GM12878 (cell line): ENCODE results near the gene EEF2K. TPM values are rescaled to one million over a fixed set of nuclear protein-coding genes. Genes with fewer than 3 reads are reported as not detected.
A peak's percentile ranks its signal among the peaks of the same experiment; 100 is the strongest.

Experiments used
- ATAC-seq: fragments of 200-7000 bp; cut with Tn5 transposase; 3 replicates; pipeline ENCODE4 v1.9.1; 2020; ENCODE audit warnings: mild to moderate bottlenecking, moderate library complexity
- BruUV-seq: library from RNA; stranded (reverse); fragments of 400-500 nt; replicated peaks from 2 replicates; lab custom pipeline; 2021; lab: Mats Ljungman, UMichigan
- CTCF ChIA-PET: fragments of 300-600 bp; sonication (Branson Sonifier 250); formaldehyde crosslinking; extraction: SDS; loops from one replicate; lab custom pipeline; 2021; ENCODE audit warnings: inconsistent platforms; lab: Yijun Ruan, JAX
- POLR2A ChIA-PET: fragments of 350-600 bp; formaldehyde crosslinking; extraction: SDS; loops from one replicate; lab custom pipeline; 2021; ENCODE audit warnings: inconsistent platforms; lab: Charles Lee
- RAD21 ChIA-PET: fragments of 300-600 bp; sonication (Branson Sonifier 250); formaldehyde crosslinking; loops from one replicate; lab custom pipeline; 2023; ENCODE audit warnings: antibody characterized with exemption; ENCODE audit not compliant: unreplicated experiment; lab: Charles Lee
- SMC1A ChIA-PET: fragments of 300-600 bp; sonication (Branson Sonifier 250); formaldehyde crosslinking; loops from one replicate; lab custom pipeline; 2023; ENCODE audit not compliant: unreplicated experiment, uncharacterized antibody; lab: Charles Lee
- DNase-seq: peaks from one replicate; pipeline ENCODE4 v3.0.0-alpha.2; 2011; ENCODE audit warnings: low read depth, low spot score
- FAIRE-seq: peaks from 3 replicates; lab custom pipeline; 2011; peaks lifted over from hg19 to GRCh38; lab: Jason Lieb, UNC
- H2AFZ ChIP-seq: 2 replicates; pipeline ENCODE4 v1.6.0; 2011; ENCODE audit warnings: low read depth, low read length, control low read depth; ENCODE audit not compliant: control insufficient read depth
- H3K27ac ChIP-seq: 2 replicates; pipeline ENCODE4 v1.5.1; 2011; ENCODE audit warnings: control low read depth; ENCODE audit not compliant: control insufficient read depth, insufficient read depth
- H3K27me3 ChIP-seq, 2 experiments: replicated peaks in 1 of 2; 2 replicates each; pipeline versions ENCODE4 v1.6.0 to v1.6.1; 2011; ENCODE audit warnings: low read length in 1 of 2; ENCODE audit not compliant: control insufficient read depth in 2 of 2, insufficient read depth in 2 of 2
- H3K36me3 ChIP-seq, 2 experiments: 2 replicates each; pipeline ENCODE4 v1.5.1; 2011; ENCODE audit warnings: low read length in 1 of 2; ENCODE audit not compliant: control insufficient read depth in 2 of 2, insufficient read depth in 2 of 2
- H3K4me1 ChIP-seq: 2 replicates; pipeline ENCODE4 v1.6.1; 2011; ENCODE audit warnings: mild to moderate bottlenecking, low read length, moderate library complexity, mixed read lengths; ENCODE audit not compliant: control insufficient read depth, insufficient read depth
- H3K4me2 ChIP-seq: 2 replicates; pipeline ENCODE4 v1.6.0; 2011; ENCODE audit warnings: control low read depth; ENCODE audit not compliant: control insufficient read depth, insufficient read depth
- H3K4me3 ChIP-seq: fragments of 200-600 bp; sonication (generic); 2 replicates; pipeline ENCODE4 v1.5.1; 2016
- H3K79me2 ChIP-seq: 2 replicates; pipeline ENCODE4 v1.6.0; 2011; ENCODE audit warnings: low read length; ENCODE audit not compliant: control insufficient read depth, insufficient read depth
- H3K9ac ChIP-seq: 2 replicates; pipeline ENCODE4 v1.8.0; 2011; ENCODE audit warnings: low read length, control low read depth, mixed read lengths; ENCODE audit not compliant: control insufficient read depth, insufficient read depth
- H3K9me3 ChIP-seq: replicated peaks from 3 replicates; pipeline ENCODE4 v1.5.1; 2011; ENCODE audit warnings: mild to moderate bottlenecking, low read length; ENCODE audit not compliant: control insufficient read depth, insufficient read depth
- H4K20me1 ChIP-seq: 2 replicates; pipeline ENCODE4 v1.6.0; 2011; ENCODE audit not compliant: control insufficient read depth, insufficient read depth
- DPF2 ChIP-seq: fragments of 450-650 bp; IDR thresholded peaks from 2 replicates; pipeline ENCODE4 v1.6.1; 2017; ENCODE audit warnings: mild to moderate bottlenecking
- EZH2 ChIP-seq: IDR thresholded peaks from 2 replicates; pipeline ENCODE4 v1.6.1; 2012; ENCODE audit warnings: low read depth, mild to moderate bottlenecking, control low read depth, inconsistent platforms, low read length, borderline replicate concordance; ENCODE audit not compliant: control insufficient read depth
- KAT2A ChIP-seq: conservative IDR thresholded peaks from 2 replicates; pipeline ENCODE4 v1.6.1; 2011; ENCODE audit warnings: low read depth, low read length; ENCODE audit not compliant: control insufficient read depth
- MXI1 ChIP-seq: fragments of 150-350 bp; IDR thresholded peaks from 2 replicates; pipeline ENCODE4 v1.6.1; 2011; ENCODE audit warnings: low read depth, mild to moderate bottlenecking, inconsistent platforms, low read length, improper control_type of control experiment
- NFXL1 ChIP-seq: fragments of 450-650 bp; IDR thresholded peaks from 2 replicates; pipeline ENCODE4 v1.6.1; 2017; ENCODE audit warnings: antibody characterized with exemption, mild to moderate bottlenecking, borderline replicate concordance
- NFYA ChIP-seq: IDR thresholded peaks from 2 replicates; pipeline ENCODE4 v1.6.1; 2011; ENCODE audit warnings: low read depth, mild to moderate bottlenecking, low read length, improper control_type of control experiment, borderline replicate concordance
- NFYB ChIP-seq: IDR thresholded peaks from 2 replicates; pipeline ENCODE4 v1.6.1; 2011; ENCODE audit warnings: low read depth, mild to moderate bottlenecking, low read length, improper control_type of control experiment, moderate library complexity; ENCODE audit not compliant: insufficient read depth
- NR2C2 ChIP-seq: IDR thresholded peaks from 2 replicates; pipeline ENCODE4 v1.6.1; 2011; ENCODE audit warnings: borderline replicate concordance, low read depth; ENCODE audit not compliant: control insufficient read depth, insufficient read length
- PBX3 ChIP-seq: IDR thresholded peaks from 2 replicates; pipeline ENCODE4 v1.6.1; 2011; ENCODE audit warnings: mild to moderate bottlenecking, low read depth, low read length, moderate library complexity; ENCODE audit not compliant: insufficient replicate concordance
- RUNX3 ChIP-seq: IDR thresholded peaks from 2 replicates; pipeline ENCODE4 v1.6.1; 2012; ENCODE audit warnings: low read length, inconsistent platforms
- SP1 ChIP-seq: IDR thresholded peaks from one replicate; pipeline ENCODE4 v1.6.1; 2011; ENCODE audit warnings: low read depth, low read length
- SPI1 ChIP-seq: IDR thresholded peaks from 2 replicates; pipeline ENCODE4 v1.6.1; 2011; ENCODE audit warnings: low read depth, mild to moderate bottlenecking, low read length, moderate library complexity, borderline replicate concordance; ENCODE audit not compliant: insufficient read depth
- USF1 ChIP-seq: IDR thresholded peaks from 2 replicates; pipeline ENCODE4 v1.6.1; 2011; ENCODE audit warnings: borderline replicate concordance, low read depth, mild to moderate bottlenecking, moderate library complexity, mixed read lengths, low read length; ENCODE audit not compliant: insufficient read depth; ENCODE audit errors: extremely low read length
- ZNF24 ChIP-seq: fragments of 450-650 bp; IDR thresholded peaks from 2 replicates; pipeline ENCODE4 v1.6.1; 2017; ENCODE audit warnings: antibody characterized with exemption, mild to moderate bottlenecking
- ZNF622 ChIP-seq: fragments of 450-650 bp; IDR thresholded peaks from 2 replicates; pipeline ENCODE4 v1.6.1; 2017; ENCODE audit warnings: mild to moderate bottlenecking, inconsistent platforms
- WGBS: methylation state at CpG from one replicate; pipeline ENCODE4 v1.1.6; 2016; ENCODE audit warnings: low lambda C conversion rate; ENCODE audit not compliant: insufficient replicate concordance, insufficient coverage; ENCODE audit errors: missing lambda C conversion rate; 5-methylcytosine and 5-hydroxymethylcytosine counted together
- in situ Hi-C: fragments of 300-500 bp; cut with MboI; formaldehyde crosslinking; loops from 9 replicates; pipeline ENCODE4 v1.14.3; 2018; ENCODE audit warnings: mixed read lengths
- intact Hi-C: fragments of 100-400 bp; cut with micrococcal nuclease; formaldehyde crosslinking; loops from one replicate; pipeline ENCODE4 v1.14.2; 2022; ENCODE audit not compliant: unreplicated experiment
- polyA plus RNA-seq, 11 experiments: library from polyadenylated mRNA; depleted of rRNA in 4 of 11; unstranded in 6 of 11; stranded (reverse) in 5 of 11; fragments of >200 nt; fragmentation: Nextera tagmentation in 4 of 11; fragmentation: Illumina TruSeq in 1 of 11; extraction: Ambion mirVana in 4 of 11; extraction: Trizol in 1 of 11; gene quantifications; 1 replicate in 1 of 11; 2 replicates in 10 of 11; pipeline versions ENCODE4 v1.2.1 to v1.2.3, GENCODE V29; 2011 to 2016; ENCODE audit warnings: inconsistent platforms in 2 of 11, missing spikeins in 2 of 11, low read depth in 1 of 11
- total RNA-seq, 4 experiments: library from RNA; depleted of rRNA in 3 of 4; stranded (reverse); fragments of >200 nt in 3 of 4; fragmentation: Illumina TruSeq in 1 of 4; extraction: Trizol in 1 of 4; gene quantifications; 2 replicates each; pipeline versions ENCODE4 v1.2.1 to v1.2.3, GENCODE V29; 2013 to 2021

EEF2K gene
- total and polyA plus RNA-seq, 10 of the 15 experiments (the other 5 are each of a cell fraction or from before 2014, with no cell fraction given): 2.0 to 29.6 (median 12.2) TPM

GRCh38 chr16:22252317-22252716 lies 46.2 kb downstream of the EEF2K start (continued):
- TF ChIP-seq NR2C2 (no peak), SPI1 (no peak), ZNF622 (no peak)

DNA sequence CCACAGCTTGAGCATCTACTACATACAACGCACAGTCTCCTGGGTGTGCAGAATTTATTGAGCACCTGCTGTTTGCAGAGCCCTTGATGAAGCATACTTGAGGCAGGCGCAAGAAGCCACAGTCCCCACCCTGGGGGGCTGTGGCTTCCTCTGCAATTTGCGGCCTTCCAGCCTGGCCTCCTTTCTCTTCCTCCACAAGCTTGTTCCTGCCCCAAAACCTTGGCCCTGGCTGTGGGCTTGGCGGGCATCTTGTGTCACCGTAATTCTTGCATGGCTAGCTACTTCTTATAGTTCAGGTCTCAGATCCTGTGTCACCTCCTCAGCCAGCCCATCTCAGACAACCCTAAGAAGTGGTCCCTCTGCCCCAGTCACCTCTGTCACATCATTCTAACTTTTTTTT lies 47.2 kb downstream of the EEF2K start:
- POLR2A ChIA-PET: no interaction called here
- no peak overlapping the region for H2AFZ ChIP-seq
- CTCF ChIA-PET: interaction anchor here (0.6 kb wide), 1 partner anchor 46 kb away, joined by 7 read pairs; no protein-coding TSS in a partner anchor
- no peaks in the 10 kb centered on the region for H3K79me2 ChIP-seq
- no peak for TF ChIP-seq NFYA
- TF ChIP-seq MXI1: no peak
- 96% methylated on average over 5 of the region's 5 CpGs for WGBS
- no peak overlapping the region for H3K4me3 ChIP-seq
- in situ Hi-C loops: no loop called here
- intact Hi-C loops: no loop called here
- DNase-seq: no peak
- SMC1A ChIA-PET: interaction anchor here (1.1 kb wide), 1 partner anchor 9 kb away, joined by 3 read pairs; no protein-coding TSS in a partner anchor
- FAIRE-seq: no peak
- no peak overlapping the region for H3K9ac ChIP-seq
- no peak overlapping the region for H3K4me2 ChIP-seq
- ATAC-seq: no peak
- H4K20me1 ChIP-seq: no peaks in the 10 kb centered on the region
- H3K36me3 ChIP-seq: peaks cover 39 to 43% of the 10 kb centered on the region in 2 experiments; a peak in 3 of 4 replicates
- no peak overlapping the region for H3K27ac ChIP-seq
- BruUV-seq: no TSS peak
- no peaks in the 10 kb centered on the region for H3K4me1 ChIP-seq
- RAD21 ChIA-PET: no interaction called here
- H3K9me3 ChIP-seq: peaks cover 4% of the 10 kb centered on the region; the same call in 1 of the 3 replicates
- H3K27me3 ChIP-seq: no peaks in the 10 kb centered on the region

GRCh38 chr16:22255335-22255734 lies 49.3 kb downstream of the EEF2K start:
- Histone ChIP-seq H4K20me1 (no peaks in the 10 kb centered on the region), H3K4me1 (no peaks in the 10 kb centered on the region), H3K27me3 (no peaks in the 10 kb centered on the region), H3K9me3 (peaks cover 4% of the 10 kb centered on the region; the same call in 1 of the 3 replicates), H3K27ac (no peak overlapping the region), H3K79me2 (no peaks in the 10 kb centered on the region), H3K9ac (no peak overlapping the region), H3K36me3 (peaks cover 44 to 46% of the 10 kb centered on the region in 2 experiments; a peak in 3 of 4 replicates), H2AFZ (no peak overlapping the region), H3K4me3 (no peak overlapping the region), H3K4me2 (no peak overlapping the region)
- no peak for DNase-seq
- RAD21 ChIA-PET: no interaction called here
- POLR2A ChIA-PET: no interaction called here
- 100% methylated on average over 1 of the region's 1 CpG for WGBS
- no peak for FAIRE-seq
- SMC1A ChIA-PET: no interaction called here
- in situ Hi-C loops: no loop called here
- intact Hi-C loops: no loop called here
- TF ChIP-seq EZH2 (no peak), RUNX3 (no peak), SP1 (no peak), PBX3 (no peak), ZNF24 (no peak), NFXL1 (no peak), KAT2A (no peak), USF1 (peak; percentile 72), NFYB (0 out of 2 replicates have a peak, but pooled peaks have one; percentile 33), DPF2 (no peak)
- TF ChIP-seq, all 136 proteins: peak for 2
- no peak for ATAC-seq
- CTCF ChIA-PET: no interaction called here
- BruUV-seq: no TSS peak
